Measurements from ENCODE around the gene BANF2.

Gene BANF2

DNA sequence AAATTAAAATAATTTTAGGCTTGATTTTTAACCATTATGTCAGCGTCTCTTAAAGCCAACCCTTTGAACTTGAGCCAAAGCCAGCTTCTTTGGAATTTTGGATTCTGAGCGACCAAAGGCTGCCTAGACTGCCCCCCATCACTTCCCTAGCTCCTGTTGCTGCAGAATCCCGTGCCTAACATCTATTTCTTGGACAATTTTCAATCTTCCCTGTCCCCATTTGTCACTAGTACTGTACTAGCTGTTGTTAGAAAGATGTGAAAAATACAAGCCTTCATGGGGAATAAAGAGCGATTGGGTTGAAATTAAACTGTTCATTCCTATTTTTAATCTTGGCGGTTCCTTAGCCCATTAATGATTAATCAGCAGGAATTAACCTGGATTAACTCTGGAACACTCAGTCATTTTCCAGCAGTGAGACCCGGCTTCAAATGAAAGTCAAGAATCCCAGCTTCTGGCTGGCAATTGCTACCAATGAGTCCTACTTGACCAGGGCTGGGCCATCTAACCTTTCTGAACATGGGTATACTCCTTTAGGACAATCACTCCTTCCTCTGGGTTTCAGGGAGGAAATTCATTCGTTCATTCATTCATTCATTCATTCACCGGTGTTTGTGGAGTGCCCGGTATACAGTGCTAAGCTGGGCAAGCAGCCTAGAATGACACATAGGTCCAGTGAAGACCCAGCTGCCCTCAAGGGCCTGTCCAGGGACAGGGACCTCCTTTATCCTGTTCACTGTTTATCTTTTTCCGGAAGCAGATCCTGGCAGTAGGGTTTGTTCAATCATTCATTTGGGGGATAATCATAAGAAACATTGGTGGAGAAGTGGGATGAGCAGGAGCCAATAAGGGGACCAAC is 16.3 kb upstream of the BANF2 start:
- DNase-seq (ENCODE audit: low read depth): no peak
- TF ChIP-seq, protein P1, sequence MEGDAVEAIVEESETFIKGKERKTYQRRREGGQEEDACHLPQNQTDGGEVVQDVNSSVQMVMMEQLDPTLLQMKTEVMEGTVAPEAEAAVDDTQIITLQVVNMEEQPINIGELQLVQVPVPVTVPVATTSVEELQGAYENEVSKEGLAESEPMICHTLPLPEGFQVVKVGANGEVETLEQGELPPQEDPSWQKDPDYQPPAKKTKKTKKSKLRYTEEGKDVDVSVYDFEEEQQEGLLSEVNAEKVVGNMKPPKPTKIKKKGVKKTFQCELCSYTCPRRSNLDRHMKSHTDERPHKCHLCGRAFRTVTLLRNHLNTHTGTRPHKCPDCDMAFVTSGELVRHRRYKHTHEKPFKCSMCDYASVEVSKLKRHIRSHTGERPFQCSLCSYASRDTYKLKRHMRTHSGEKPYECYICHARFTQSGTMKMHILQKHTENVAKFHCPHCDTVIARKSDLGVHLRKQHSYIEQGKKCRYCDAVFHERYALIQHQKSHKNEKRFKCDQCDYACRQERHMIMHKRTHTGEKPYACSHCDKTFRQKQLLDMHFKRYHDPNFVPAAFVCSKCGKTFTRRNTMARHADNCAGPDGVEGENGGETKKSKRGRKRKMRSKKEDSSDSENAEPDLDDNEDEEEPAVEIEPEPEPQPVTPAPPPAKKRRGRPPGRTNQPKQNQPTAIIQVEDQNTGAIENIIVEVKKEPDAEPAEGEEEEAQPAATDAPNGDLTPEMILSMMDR (conservative IDR thresholded peaks at IDR 0.05; ENCODE audit: low read depth, low read length): no peak
- H3K4me3 ChIP-seq (ENCODE audit: low read length): no peak overlapping the region

DNA sequence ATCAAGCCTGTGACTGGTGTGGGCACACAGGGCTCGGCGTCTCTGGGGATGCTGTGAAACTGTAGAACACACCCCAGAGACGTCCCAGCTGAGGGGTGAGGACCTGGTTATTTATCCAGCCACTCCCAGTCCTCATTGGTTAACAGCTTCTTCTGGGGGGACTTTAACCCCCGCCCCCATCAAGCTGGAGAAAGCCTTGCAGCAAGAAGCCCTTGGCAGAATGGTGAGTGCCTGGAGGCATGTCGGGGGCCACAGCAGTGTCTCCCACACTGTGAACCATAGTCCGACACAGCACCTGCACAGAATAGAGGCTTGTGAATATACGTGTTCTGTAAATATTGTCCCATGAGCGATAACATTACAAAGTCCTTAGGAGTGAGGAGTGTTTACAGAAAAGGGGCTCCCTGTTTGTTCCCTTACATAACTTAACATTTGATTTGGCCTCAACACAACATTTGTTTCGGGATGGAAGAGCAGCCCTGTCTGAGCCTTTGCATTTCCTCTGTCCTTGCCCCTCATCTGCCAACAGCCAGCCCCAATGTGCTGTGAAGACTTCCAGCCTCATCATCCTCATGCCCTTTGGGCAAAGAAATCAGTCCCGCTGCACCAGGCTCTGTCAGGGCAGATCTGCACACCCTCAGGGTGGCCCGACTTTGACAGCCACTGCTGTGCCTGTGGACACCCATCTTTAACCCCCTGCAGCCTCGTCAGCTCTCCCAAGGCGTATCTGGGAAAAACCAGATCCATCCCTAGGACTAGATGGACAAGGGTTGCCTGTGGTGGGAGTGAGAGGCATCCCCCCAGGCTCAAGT is 15.5 kb upstream of the BANF2 start:
- TF ChIP-seq, protein P1 (conservative IDR thresholded peaks at IDR 0.05; ENCODE audit: low read depth, low read length): no peak
- H3K4me3 ChIP-seq (ENCODE audit: low read length): no peak overlapping the region
- DNase-seq (ENCODE audit: low read depth): no peak

DNA sequence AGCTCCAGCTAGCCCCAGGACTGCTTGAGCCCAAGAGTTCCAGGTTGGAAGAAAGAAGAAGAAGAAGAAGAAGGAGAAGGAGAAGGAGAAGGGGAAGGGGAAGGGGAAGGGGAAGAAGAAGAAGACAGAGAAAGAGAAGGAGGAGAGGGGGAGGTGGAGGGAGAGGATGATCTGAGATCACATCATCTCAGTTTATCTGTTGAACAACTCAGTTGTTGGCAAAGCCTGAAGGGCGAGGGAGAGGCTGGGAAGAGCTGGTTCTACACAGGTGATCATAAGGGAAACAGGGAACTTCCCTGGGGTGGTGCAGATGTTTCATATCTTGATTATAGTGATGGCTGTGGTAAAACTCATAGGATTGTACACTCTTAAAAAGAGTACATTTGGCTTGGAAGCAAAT is 14.6 kb upstream of the BANF2 start:
- no peak for DNase-seq (ENCODE audit: low read depth)
- no peak overlapping the region for H3K4me3 ChIP-seq (ENCODE audit: low read length)
- TF ChIP-seq, protein P1 (conservative IDR thresholded peaks at IDR 0.05; ENCODE audit: low read depth, low read length): no peak

DNA sequence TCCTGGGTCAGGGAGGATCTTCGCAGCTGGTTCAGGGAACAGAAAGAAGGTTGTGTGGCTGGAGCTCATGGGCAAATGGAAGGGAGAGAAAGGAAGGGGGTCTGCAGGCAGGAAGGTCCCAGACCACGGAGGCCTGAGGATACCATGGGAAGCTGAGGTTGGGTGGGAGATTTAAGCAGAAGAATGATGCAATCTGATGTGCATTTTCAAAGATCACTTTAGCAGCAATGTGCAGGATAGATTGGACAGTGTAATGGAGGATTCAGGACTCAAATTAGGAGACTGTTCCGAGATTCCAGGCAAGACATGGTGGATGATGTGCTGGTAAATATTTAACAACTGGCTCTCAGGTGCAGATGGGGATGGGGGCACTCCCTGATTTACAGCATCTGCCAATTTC is 12.0 kb upstream of the BANF2 start:
- TF ChIP-seq, protein P1 (conservative IDR thresholded peaks at IDR 0.05; ENCODE audit: low read depth, low read length): no peak
- DNase-seq (ENCODE audit: low read depth): no peak

DNA sequence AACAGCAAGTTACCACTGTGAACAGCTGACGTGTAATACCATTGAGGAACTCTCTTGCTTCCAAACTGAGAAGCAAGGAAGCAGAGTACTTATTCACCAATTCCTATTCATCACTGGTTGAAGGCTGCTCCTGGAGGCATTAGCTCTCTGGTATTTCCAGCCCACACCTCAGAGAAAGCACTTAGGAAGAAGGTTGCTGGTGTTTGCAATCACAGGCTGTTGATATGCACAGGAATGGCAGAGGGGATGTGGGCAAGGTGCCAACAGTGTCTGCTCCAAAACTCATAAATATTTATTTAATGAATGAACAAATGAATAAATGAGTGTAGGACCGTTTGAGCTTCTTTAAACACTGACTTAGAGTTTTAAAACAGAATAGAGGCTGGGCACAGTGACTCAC is 10.8 kb upstream of the BANF2 start:
- TF ChIP-seq, protein P1 (conservative IDR thresholded peaks at IDR 0.05; ENCODE audit: low read depth, low read length): no peak
- no peak for DNase-seq (ENCODE audit: low read depth)
- H3K4me3 ChIP-seq (ENCODE audit: low read length): no peak overlapping the region

More for the DNA sequence above, 12.0 kb upstream of the BANF2 start:
- no peak overlapping the region for H3K4me3 ChIP-seq (ENCODE audit: low read length)

DNA sequence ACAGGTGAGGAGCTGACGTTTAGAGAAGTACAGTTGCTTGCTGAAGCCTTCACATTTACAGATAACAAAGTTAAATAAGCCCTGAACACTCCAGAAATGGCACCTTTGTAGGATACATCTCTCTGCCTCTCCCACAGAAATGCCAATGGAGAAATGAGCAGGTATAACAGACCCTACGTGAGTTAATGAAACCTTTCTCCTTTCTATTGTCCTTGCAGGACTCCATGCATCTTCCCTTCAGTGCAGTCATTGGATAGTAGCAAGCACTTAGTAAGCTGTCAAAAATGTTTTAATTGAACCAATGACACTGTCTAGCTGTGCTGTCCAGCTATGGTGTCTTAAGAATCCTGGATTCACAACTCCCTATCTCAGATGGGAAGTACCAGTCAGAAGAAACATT is 9.6 kb upstream of the BANF2 start:
- no peak overlapping the region for H3K4me3 ChIP-seq (ENCODE audit: low read length)
- TF ChIP-seq, protein P1 (conservative IDR thresholded peaks at IDR 0.05; ENCODE audit: low read depth, low read length): no peak
- no peak for DNase-seq (ENCODE audit: low read depth)
